ENCODE data around the gene MLPH. TPM values are rescaled to one million over a fixed set of nuclear protein-coding genes. Genes with fewer than 3 reads are reported as not detected.

MLPH gene
- total and polyA plus RNA-seq, 2 of the 4 experiments (the other 2 are of a cell fraction) = 13.8 to 21.6 TPM

GRCh38 chr2:237487496-237487895 is 445 bp downstream of the MLPH start:
- Histone ChIP-seq H3K14ac (replicated peaks; ENCODE audit: low read depth, low read length) (peak overlapping the region; percentile 24; the same call in 1 of the 2 replicates), H3K4me1 (ENCODE audit: control insufficient read depth, insufficient read depth, low read length) (peaks cover 16% of the 10 kb centered on the region), H4K8ac (ENCODE audit: low read depth in 2 of 2, low read length in 2 of 2) (peak overlapping the region; percentile 49 to 71; a peak in 2 of 4 replicates), H2AK9ac (replicated peaks; ENCODE audit: low read depth, low read length, poor library complexity) (peak overlapping the region; percentile 35), H2BK5ac (ENCODE audit: low read depth, low read length, poor library complexity, severe bottlenecking) (peak overlapping the region; percentile 14), H3K4me2 (ENCODE audit: low read depth, low read length) (peak overlapping the region; percentile 94), H3K56ac (ENCODE audit: extremely low read depth, insufficient read depth, low read length) (no peak overlapping the region), H3K18ac (ENCODE audit: low read depth, low read length) (no peak overlapping the region), H3K36me3 (ENCODE audit: control insufficient read depth, insufficient read depth, low read length) (0 out of 2 replicates have a peak, but pooled peaks cover 1% of the 10 kb centered on the region), H3K9me3 (ENCODE audit: control insufficient read depth, insufficient read depth, low read length) (peaks cover 9% of the 10 kb centered on the region), H3K27me3 (ENCODE audit: control insufficient read depth, insufficient read depth, low read length) (no peaks in the 10 kb centered on the region), H3K9ac (ENCODE audit: low read depth, low read length) (peak overlapping the region; percentile 68; the same call in 1 of the 2 replicates), H2BK120ac (ENCODE audit: low read depth, low read length) (peak overlapping the region; percentile 77), H2AK5ac (ENCODE audit: low read depth, low read length) (peak overlapping the region; percentile 49), H3K23ac (ENCODE audit: low read depth, low read length) (peak overlapping the region; percentile 67; the same call in 1 of the 2 replicates), H3K27ac (ENCODE audit: insufficient read depth, low read length) (peak overlapping the region; percentile 68; the same call in 1 of the 2 replicates), H3K4ac (ENCODE audit: low read depth, low read length) (peak overlapping the region; percentile 71), H2AFZ (replicated peaks; ENCODE audit: low read length, poor library complexity) (peak overlapping the region; percentile 93), H4K20me1 (ENCODE audit: insufficient read depth, low read length) (no peaks in the 10 kb centered on the region), H2BK15ac (ENCODE audit: low read depth, low read length) (no peak overlapping the region), H2BK20ac (ENCODE audit: low read depth, low read length) (no peak overlapping the region), H4K5ac (ENCODE audit: low read depth, low read length) (no peak overlapping the region), H3K4me3 (ENCODE audit: insufficient read depth, low read depth, low read length) (peak overlapping the region; percentile 70), H3K79me1 (ENCODE audit: low read depth in 1 of 2, low read length in 2 of 2) (peaks cover 13 to 57% of the 10 kb centered on the region in 2 experiments; a peak in 3 of 4 replicates), H4K91ac (ENCODE audit: insufficient read depth, low read depth, low read length) (peak overlapping the region; percentile 78; the same call in 1 of the 2 replicates), H3K9me1 (ENCODE audit: insufficient read depth, low read length) (peaks cover 11% of the 10 kb centered on the region)
- in situ Hi-C loops (cut with MboI; ENCODE audit: low sequenced_read_pairs) = no loop called here
- ChIA-PET CTCF (interaction anchor here (0.6 to 1.1 kb wide), 2 partner anchors 64 to 66 kb away, joined by 3 read pairs; no protein-coding TSS in a partner anchor), POLR2A (ENCODE audit: unreplicated experiment) (no interaction called here)
- 27% methylated on average over 3 of the region's 14 CpGs; no CpG with 5 or more reads in 1 of the 2 experiments for WGBS, 2 experiments (ENCODE audit: extremely low coverage in 2 of 2, insufficient read length in 1 of 2)
- DNase-seq (no peak), ATAC-seq (ENCODE audit: low read depth) (no peak)
- no peak for TF ChIP-seq SMC3 (IDR thresholded peaks at IDR 0.05; ENCODE audit: low read depth, low read length)
- intact Hi-C loops (cut with micrococcal nuclease) = no loop called here
- BruUV-seq (replicated peaks) = no TSS peak
- dilution Hi-C loops (cut with HindIII; ENCODE audit: low sequenced_read_pairs, unreplicated experiment) = no loop called here

Data from IMR-90 (cell line).